ENCODE measurements around the gene NAXD.
"Not testable (repeated sequence)": the region's sequence is repeated elsewhere in the genome, so short reads cannot be mapped to it uniquely, and the experiment has no call there.

Gene NAXD

DNA sequence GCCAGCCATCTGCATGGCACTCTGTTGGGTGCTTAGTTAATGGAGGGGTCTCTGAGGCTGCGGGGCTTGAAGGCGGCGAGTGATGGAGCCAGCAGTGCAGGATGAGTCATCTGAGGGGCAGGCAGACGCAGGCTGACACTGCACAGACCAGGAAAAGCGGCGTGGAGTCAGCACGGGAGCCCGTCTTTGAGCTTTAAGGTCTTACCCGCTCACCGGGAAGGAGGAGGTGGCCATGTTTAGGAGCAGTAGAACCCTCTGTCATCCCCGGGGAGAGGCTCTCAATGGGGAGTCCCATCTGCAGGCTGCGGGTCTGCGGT, 13.1 kb downstream of the NAXD start:
- DNase-seq (ENCODE audit: low read depth) = no peak

DNA sequence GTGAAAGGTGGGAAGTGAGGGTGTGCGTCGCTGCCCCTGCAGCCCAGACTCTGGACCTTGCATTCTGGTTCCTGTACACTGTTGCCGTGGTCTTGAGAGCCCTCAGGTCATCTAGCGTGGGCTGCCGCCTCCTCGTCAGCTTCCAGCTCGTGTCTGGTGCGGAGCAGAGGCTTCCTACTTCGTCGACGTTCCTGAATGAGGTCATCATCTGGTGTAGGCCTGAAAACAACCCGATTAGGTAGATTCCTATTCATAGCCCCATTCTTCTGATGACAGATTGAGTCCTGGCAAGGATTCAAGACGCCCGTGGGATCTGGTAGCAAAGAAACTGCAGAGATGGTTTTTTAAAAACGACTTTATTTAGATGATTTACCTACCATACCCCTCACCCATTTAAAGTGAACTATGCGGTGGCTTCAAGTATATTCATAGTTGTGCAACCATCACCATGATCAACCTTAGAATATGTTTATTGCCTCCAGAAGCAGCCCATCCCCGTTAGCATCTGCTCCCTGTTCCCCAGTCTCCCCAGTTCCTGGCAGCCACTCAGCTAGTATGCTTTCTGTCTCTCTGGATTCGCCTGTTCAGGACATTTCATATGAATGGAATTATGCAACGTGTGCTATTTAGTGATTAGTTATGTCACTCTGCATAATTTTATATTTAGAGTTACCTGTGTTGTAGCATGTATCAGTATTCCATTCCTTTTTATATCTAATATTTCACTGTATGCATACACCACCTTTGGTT, 13.8 kb downstream of the NAXD start:
- DNase-seq (ENCODE audit: low read depth) = no peak

DNA sequence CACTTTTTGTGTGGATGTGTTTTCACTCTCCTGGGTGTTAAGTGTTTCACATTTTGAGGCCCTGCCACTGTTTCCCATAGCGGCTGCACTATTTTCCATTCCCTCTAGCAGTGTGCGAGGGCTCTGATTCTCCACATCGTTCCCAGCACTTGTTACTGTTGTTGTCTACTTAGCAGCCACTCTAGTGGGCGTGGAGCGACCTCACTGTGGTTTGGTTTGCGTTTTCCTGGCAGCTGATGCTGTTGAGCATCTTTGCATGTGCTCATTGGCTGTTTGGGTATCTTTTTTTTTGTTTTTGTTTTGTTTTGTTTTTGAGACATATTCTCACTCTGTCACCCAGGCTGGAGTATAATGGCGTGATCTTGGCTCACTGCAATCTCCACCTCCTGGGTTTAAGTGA, 14.4 kb downstream of the NAXD start:
- DNase-seq (ENCODE audit: low read depth) = no peak

DNA sequence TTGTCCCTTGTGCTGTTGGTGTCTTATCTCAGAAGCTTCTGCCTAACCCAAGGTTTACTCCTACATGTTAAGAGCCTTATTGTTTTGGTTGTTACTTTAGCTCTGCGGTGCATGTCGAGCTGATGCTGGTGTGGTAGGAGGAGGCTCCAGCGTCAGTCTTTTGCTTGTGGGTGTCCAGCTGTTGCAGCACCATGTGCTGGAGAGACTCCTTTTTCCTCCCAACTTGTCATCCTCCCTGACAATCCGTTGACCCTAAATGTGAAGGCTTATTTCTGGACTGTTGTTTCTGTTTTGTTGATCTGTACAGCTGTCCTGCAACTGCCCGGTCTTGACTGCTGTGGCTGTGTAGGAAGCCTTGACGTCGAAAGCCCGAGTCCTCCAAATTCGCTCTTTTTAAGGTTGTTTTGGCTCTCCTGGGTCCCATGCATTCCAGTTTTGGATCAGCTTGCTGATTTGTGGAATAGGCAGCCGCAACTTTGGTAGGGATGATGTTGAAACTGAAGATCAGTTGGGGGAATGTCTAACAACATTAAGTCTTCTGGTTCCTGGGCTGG, 15.3 kb downstream of the NAXD start:
- DNase-seq (ENCODE audit: low read depth) = no peak

DNA sequence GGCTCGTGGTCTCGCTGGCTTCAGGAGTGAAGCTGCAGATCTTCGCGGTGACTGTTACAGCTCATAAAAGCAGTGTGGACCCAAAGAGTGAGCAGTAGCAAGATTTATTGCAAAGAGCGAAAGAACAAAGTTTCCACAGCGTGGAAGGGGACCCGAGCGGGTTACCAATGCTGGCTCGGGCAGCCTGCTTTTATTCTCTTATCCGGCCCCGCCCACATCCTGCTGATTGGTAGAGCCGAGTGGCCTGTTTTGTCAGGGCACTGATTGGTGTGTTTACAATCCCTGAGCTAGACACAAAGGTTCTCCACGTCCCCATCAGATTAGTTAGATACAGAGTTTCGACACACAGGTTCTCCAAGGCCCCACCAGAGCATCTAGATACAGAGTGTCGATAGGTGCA, 16.9 kb downstream of the NAXD start:
- DNase-seq (ENCODE audit: low read depth) = not testable (repeated sequence)

DNA sequence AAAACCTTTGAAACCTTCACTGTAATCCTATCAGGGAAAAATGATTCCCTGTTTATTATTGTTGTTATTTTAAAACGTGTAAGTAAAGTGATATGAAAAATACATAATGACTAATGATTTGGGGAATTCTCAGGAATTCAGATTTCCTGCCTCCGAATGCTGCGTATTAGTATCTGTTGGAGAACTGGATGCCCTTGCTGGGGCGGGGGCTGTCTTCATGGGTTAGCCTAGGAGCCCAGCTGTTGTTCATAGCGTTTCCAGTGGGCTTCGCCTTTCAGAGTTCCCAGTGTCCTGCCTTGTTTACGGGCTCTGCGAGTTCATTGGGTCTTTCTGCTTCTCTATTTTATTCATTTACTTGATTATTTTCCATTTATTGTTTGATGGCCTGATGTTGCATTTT, 18.4 kb downstream of the NAXD start:
- DNase-seq (ENCODE audit: low read depth) = no peak

DNA sequence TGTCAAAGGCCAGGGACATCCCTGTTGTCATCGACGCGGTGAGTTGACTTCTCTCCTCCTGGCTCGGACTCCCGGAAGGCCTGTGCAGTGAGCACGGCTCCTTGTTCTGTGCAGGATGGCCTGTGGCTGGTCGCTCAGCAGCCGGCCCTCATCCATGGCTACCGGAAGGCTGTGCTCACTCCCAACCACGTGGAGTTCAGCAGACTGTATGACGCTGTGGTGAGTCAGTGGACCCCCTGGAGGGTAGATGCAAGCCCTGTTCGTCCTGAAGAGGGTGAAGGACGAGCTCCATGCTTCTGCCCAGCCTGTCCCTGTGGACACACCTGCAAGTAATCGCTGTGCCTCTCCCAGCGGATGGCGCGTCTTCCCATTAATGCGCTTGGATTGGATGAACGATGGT, 19.2 kb downstream of the NAXD start:
- no peak for DNase-seq (ENCODE audit: low read depth)

DNA sequence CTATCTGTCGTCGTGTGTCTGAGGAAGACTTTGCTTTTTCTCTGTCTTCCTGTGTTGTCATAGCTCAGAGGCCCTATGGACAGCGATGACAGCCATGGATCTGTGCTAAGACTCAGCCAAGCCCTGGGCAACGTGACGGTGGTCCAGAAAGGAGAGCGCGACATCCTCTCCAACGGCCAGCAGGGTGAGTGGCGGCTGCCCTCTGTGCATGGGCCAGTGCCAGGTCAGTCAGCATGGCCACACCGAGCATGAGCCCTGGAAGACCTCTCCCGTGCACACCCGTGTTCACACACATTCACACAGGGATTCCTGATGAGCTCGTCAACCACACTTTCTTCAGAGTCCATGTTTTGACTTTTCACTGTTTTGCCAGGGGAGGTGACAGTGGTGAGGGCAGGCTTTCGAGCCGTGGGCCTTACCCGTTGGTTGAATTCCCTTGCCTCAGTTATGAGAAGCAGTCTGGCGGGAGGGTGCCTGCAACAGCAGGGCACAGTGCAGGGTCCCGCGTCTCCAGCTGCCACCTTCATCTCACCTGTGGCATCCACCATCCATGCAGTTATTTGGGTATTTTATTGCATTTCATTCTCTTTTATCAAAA, 20.2 kb downstream of the NAXD start:
- DNase-seq (ENCODE audit: low read depth) = no peak

DNA sequence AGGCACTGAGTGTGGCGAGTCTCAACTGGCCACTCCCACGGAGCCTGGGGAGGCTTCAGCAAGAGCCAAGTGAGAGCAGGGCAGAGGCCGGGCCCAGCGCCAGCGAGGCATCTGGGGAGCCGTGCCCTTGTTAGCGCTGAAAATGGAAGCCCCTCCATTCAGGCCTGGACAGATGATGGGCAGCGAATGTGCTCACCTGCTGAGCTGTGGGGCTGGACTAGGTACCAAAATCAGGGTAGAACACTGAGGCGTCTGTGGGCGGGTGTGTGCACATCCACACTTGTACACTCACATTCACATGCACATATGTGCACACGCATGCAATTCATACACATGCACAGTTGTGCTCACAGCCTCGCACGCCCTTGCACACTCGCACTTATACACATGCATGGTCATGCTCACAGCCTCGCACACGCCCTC, 20.7 kb downstream of the NAXD start:
- no peak for DNase-seq (ENCODE audit: low read depth)

DNA sequence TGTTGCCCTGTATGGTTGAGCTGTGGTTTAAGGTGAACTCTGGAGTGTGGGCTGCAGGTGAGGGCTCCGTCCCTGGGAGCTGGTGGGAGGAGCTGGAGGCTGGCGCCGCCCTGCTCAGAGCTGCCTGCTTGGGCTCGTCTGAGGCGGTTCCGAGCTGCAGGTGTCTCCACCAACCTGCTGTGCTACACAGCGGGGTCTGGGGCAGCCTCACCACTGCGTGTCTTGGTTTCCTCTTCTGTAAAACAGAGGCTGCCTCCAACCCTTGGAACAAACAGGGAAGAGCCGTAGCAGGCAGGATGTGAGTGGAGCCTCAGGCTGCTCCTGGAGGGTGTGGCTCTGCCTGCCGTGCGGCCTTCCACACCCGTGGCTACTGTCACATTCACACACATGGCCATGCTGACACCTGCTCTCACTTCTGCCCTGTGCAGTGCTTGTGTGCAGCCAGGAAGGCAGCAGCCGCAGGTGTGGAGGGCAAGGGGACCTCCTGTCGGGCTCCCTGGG, 21.4 kb downstream of the NAXD start:
- DNase-seq (ENCODE audit: low read depth) = no peak

DNA sequence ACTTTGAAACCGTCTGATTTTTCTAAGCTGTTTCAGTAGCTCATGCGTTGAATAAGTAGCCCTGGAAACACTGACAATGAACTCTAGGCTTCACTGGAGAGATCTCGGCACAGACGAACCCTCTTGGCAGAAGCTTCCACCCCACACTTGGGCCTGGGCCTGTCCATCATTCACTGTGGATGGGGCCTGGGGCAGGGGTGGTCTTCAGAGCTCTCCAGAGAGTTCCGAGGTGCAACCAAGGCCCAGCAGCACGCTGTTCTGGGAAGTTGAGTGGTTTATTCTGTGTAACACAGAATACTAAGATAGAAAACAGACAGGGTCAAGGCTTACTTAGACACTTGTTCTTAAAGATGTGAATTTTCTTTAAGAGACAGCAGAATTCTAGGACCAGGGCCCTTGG, 21.9 kb downstream of the NAXD start:
- no peak for DNase-seq (ENCODE audit: low read depth)

DNA sequence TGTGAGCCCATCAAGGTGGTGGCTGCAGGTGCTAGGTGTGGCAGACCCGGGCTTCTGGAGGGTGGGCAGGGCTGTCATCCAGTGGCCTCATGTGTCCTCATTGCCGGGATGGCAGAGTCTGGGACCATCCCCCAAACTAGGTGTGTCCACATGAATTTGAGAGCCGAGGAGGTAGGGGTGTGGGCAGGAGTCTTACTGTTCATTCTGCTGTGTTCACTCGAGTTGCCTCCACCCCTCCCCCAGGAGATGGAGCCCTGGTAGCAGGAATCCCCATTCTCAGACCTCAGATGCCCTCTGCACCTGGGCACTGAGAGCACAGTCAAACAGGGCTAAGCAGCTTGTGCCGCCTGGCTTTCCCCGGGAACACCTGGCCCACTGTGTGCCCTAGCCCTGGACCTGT, 22.4 kb downstream of the NAXD start:
- DNase-seq (ENCODE audit: low read depth) = no peak

DNA sequence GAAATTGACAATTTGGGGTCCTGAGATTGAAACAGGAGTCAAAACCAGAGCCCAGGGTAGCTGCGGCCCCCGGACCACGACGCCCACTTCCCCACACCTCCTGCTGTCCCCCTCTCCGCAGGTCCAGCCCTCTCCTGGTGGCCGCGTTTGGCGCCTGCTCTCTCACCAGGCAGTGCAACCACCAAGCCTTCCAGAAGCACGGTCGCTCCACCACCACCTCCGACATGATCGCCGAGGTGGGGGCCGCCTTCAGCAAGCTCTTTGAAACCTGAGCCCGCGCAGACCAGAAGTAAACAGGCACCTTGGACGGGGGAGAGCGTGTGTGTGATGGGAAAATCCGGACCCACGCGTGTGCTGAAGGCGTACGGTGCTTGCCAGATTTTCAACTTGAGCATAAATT, 22.9 kb downstream of the NAXD start:
- DNase-seq (ENCODE audit: low read depth) = no peak

DNA sequence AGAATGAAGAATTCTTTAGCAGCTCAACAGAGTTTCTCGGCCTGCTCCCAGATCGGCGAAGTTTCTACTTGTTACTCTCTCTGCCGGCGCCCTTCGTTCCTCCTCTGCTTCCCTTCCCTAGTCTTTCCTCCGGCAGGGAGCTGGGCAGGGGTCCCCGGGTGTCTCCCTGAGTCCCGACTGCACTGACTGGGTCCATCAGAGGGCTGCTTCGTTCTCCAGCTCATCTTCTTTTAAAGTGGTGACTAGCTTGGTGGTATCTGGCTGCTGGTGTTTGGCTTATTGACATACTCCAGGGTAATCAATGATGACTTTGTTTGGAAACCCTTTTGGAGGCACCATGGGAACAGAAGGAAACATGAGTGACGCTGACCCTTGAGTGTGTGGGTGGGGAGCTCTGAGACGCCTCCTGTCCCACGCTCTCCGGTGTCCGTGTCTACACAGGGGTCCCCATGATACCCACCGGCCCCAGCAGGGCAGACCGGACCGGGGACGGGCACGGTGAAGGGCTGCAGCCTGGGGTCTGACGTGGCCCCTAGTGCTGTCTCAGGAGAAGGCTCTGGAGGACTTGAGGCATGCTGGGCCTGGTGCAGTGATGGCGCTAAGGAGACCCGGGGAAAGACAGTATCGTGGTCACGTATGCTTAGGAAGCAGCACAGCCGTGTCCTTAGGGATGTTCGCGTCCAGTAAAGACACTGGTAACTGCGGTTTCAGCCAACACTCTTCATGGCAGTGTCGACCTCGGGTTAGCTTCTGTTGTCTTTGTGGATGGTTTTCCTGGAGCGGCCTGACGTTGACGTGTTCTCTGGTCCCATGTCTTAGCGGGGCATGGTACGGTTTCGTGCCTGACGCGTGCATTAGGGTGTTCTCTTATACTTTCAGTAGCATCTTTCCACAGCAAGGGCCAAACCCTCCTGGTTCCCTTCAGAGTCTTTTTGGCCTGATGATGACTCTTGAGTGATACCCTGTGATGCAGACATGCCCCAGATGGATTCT, 23.8 kb downstream of the NAXD start:
- no peak for DNase-seq (ENCODE audit: low read depth)

DNA sequence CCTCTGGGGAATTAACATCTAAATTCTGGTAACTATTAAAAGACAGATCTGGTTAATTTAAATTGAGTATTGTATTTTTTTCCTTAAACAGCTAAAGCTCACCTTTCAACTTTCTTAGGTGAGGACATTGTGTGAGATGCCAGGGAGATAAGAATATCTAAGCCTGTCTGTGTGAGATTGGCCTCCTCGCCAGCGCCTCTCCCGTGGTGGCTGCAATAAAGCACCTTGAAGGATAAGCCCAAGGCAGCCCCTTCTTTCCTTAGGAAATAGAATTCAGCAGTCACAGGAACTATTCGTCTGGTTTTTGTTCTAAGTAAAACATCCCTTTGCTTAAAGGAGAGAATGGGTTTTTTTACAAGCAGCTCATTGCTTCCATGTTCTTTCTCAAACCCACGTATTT, 24.6 kb downstream of the NAXD start:
- no peak for DNase-seq (ENCODE audit: low read depth)

DNA sequence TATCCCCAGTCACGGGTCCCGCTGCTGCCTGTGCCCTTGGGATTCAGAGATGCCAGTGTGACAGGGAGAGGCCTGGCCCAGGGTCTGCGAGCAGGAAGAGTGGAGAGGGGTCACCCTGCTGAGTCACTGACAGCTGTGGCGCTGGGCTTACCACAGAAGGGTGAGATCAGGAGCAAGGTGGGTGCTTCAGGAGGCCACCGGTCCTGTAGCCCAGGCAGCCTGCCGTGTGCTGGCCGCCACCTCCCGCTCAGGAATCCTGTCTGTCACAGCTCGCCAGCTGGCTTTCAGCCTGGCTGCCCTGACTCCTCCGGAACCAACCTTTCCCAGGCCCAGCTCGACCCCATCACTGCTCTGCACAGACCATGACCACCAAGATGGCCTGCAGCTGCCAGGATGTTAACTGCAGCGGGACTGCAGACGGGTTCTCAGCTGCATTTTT, 25.3 kb downstream of the NAXD start:
- no peak for DNase-seq (ENCODE audit: low read depth)

DNA sequence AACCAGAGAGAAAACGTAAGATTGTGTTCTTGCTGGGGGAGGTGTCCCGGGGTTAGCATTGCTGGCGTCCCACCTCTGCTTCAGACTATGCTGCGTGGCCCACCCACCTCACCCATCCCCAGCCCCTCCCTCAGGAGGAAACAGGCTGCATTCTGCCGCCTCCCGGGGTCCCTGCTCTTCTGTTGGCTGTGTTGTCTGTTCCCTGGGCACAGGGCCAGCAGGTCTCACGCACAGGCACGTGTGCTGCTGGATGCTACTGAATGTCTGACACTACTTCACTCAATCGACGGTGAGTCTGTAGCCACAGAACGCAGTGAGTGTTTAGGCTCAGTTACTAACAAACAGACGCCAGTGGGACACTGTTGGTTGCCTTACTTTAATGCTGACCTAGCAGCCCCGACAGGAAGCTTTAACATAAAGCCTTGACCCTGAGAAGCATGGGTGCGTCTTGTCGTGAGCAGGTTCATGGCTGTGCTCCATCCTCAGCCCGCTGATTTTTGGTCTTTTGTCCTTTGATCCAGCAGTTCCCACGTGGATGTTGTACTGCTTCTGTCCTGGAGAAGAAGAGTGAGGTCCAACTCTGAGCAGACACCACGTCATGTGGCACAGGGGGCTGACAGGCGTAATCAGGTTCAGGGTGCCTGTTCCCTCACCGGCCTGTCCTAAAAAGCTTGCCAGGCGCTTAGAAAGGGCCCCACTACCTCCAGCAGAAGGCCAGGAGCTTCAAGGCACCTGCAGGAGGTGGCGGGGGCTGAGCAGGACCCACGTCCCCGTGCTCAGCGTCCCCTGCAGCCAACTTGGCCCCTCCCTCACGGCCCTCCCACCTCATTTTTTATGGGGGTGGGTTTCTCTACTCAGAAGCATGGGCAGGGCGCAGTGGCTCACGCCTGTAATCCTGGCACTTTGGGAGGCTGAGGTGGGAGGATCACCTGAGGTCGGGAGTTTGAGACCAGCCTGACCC, 26.0 kb downstream of the NAXD start:
- DNase-seq (ENCODE audit: low read depth) = no peak

DNA sequence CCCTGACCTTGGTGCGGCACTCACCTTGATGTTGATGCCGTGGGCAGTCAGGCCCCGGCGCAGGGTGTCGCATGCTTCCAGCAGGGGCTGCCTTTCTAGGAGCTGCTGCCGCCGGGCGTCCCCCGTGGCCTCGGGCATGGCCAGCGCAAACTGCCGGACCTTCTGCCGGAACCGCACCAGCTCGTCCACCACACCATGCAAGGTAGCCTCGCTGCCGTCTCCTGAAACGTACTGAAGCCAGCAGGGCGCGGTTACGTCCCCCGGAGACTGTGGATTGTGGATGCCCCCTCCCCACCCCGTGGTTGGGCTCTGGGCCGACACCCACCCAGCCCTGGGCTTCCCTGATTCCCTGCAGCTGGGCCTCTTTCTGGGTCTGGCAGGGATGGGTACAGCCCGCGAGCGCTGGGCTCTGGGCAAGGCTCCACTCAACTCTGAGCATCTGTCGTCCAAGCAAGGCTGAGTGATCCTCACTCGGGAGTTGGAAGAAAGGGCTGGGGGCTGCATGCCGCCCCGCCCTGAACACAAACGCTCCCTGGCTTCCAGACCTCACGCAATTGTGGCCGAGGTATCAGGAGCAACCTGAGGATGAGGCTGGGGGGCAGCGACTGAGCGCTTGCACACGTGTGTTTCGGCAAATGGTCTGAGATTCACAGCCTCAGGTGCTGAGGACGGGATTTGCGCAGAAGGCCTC, 27.1 kb downstream of the NAXD start:
- no peak for DNase-seq (ENCODE audit: low read depth)

DNA sequence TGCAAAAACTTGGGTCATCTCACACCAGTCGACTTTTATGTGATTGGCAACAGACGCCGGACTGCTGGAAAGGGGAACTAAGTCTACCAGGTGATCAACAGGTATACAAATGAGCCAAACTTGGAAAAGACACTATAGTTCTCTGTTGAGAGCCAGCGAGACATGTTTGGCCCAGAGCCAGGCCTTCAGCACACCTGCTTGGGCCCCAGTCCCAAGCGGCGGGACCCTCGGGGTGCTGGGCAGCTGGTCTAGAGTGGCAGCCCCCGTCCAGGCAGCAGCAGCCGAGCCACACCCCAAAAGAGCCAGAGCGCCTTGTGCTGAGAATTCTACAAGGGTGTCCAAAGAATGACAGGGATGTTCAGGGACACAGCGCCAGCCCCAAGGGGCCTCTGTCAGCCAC, 28.0 kb downstream of the NAXD start:
- DNase-seq (ENCODE audit: low read depth) = no peak

DNA sequence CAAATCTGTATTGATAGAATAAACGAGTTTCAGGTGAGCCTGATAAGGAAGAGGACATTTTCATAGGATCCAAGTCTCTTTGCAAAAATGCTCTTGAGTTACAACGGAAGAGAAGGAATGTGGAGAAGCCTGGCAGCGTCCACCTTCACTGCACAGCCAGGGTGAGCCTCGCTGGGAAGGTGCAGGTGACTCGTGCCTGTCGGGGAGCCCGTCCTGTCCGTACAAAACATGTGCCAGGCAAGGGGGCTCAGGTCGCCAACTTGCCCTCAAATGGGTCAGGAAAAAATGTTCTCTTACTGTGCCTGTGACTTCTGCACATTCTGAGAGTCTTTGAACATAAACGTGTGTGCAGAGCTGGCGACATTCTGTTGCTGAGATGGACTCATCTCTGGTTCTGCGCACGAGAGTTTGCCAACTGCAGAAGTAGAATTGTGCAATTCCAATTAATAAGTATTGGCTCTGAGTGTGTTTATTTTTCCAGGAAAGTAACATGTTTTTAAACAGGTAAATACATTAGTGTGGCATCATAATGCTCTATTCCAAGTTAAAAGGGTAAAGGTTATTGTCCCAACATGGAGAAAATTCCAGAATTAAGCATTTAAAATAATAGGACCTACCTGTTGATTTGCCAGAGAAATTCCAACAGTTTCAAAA, 28.6 kb downstream of the NAXD start:
- DNase-seq (ENCODE audit: low read depth) = no peak
